Endothelial cell (in vitro differentiated cells): ENCODE data around the gene CNNM2. TPM values are rescaled to one million over a fixed set of nuclear protein-coding genes. Genes with fewer than 3 reads are reported as not detected.
"Not testable (repeated sequence)": the region's sequence is repeated elsewhere in the genome, so short reads cannot be mapped to it uniquely, and the experiment has no call there.

Source experiments
- DNase-seq: peaks from one replicate; pipeline ENCODE4 v3.0.0; 2021; ENCODE audit warnings: low spot score
- H3K27ac Mint-ChIP-seq: one replicate; pipeline ENCODE4 v1.8.0; 2021; ENCODE audit warnings: mixed read lengths, inconsistent platforms; ENCODE audit not compliant: unreplicated experiment
- H3K27me3 Mint-ChIP-seq: one replicate; pipeline ENCODE4 v1.8.0; 2021; ENCODE audit warnings: mild to moderate bottlenecking, moderate library complexity, mixed read lengths, inconsistent platforms; ENCODE audit not compliant: unreplicated experiment
- H3K36me3 Mint-ChIP-seq: one replicate; pipeline ENCODE4 v1.8.0; 2021; ENCODE audit warnings: mild to moderate bottlenecking, low read depth, mixed read lengths, inconsistent platforms; ENCODE audit not compliant: unreplicated experiment
- H3K4me1 Mint-ChIP-seq: one replicate; pipeline ENCODE4 v1.8.0; 2021; ENCODE audit warnings: mild to moderate bottlenecking, mixed read lengths, inconsistent platforms; ENCODE audit not compliant: unreplicated experiment
- H3K4me3 Mint-ChIP-seq: one replicate; pipeline ENCODE4 v1.8.0; 2021; ENCODE audit warnings: mild to moderate bottlenecking, mixed read lengths, inconsistent platforms; ENCODE audit not compliant: unreplicated experiment
- H3K9me3 Mint-ChIP-seq: one replicate; pipeline ENCODE4 v1.8.0; 2021; ENCODE audit warnings: mixed read lengths, inconsistent platforms; ENCODE audit not compliant: unreplicated experiment
- CTCF ChIP-seq: fragments of 200-600 bp; sonication (generic); IDR thresholded peaks from one replicate; pipeline ENCODE4 v1.5.0; 2021; ENCODE audit warnings: antibody characterized with exemption; ENCODE audit not compliant: unreplicated experiment
- total RNA-seq: library from RNA; stranded (reverse); fragmentation: NEBNext Ultra II Directional; extraction: Animal tissue kit (Norgen Biotek cat#: 25700); gene quantifications from one replicate; pipeline ENCODE4 v1.2.1, GENCODE V29; 2021; ENCODE audit not compliant: unreplicated experiment

The CNNM2 gene
- total RNA-seq, 1 donor from 2014 or later: 4.6 TPM

GRCh38 chr10:102996876-102997275, 78.8 kb downstream of the CNNM2 start:
- H3K4me3 Mint-ChIP-seq: no peak overlapping the region
- no peak overlapping the region for H3K27ac Mint-ChIP-seq
- H3K27me3 Mint-ChIP-seq: peaks cover 2% of the 10 kb centered on the region
- DNase-seq: no peak
- H3K4me1 Mint-ChIP-seq: peaks cover 27% of the 10 kb centered on the region
- H3K9me3 Mint-ChIP-seq: no peaks in the 10 kb centered on the region
- no peaks in the 10 kb centered on the region for H3K36me3 Mint-ChIP-seq
- no peak for TF ChIP-seq CTCF

- Mint-ChIP-seq H3K27me3 (peaks cover 2% of the 10 kb centered on the region), H3K9me3 (no peaks in the 10 kb centered on the region), H3K27ac (no peak overlapping the region), H3K4me1 (peaks cover 25% of the 10 kb centered on the region), H3K36me3 (no peaks in the 10 kb centered on the region), H3K4me3 (no peak overlapping the region)
- TF ChIP-seq CTCF: no peak
- no peak for DNase-seq
Measured at GRCh38 chr10:102997998-102998397, 79.9 kb downstream of the CNNM2 start.

- H3K27me3 Mint-ChIP-seq: peaks cover 2% of the 10 kb centered on the region
- no peak overlapping the region for H3K27ac Mint-ChIP-seq
Measured at GRCh38 chr10:102998399-102998907, 80.4 kb downstream of the CNNM2 start.

GRCh38 chr10:103000050-103000449, 82.0 kb downstream of the CNNM2 start:
- not testable (repeated sequence) for DNase-seq, H3K9me3 Mint-ChIP-seq, H3K27ac Mint-ChIP-seq, H3K36me3 Mint-ChIP-seq, H3K27me3 Mint-ChIP-seq, H3K4me3 Mint-ChIP-seq
- peaks cover 13% of the 10 kb centered on the region for H3K4me1 Mint-ChIP-seq

More at GRCh38 chr10:102998399-102998907, 80.4 kb downstream of the CNNM2 start:
- no peak for DNase-seq
- peaks cover 20% of the 10 kb centered on the region for H3K4me1 Mint-ChIP-seq
- no peaks in the 10 kb centered on the region for H3K9me3 Mint-ChIP-seq
- no peak for TF ChIP-seq CTCF
- no peak overlapping the region for H3K4me3 Mint-ChIP-seq
- H3K36me3 Mint-ChIP-seq: no peaks in the 10 kb centered on the region

- no peak for TF ChIP-seq CTCF
- Mint-ChIP-seq H3K4me3 (no peak overlapping the region), H3K4me1 (no peaks in the 10 kb centered on the region), H3K36me3 (no peaks in the 10 kb centered on the region), H3K9me3 (peaks cover 4% of the 10 kb centered on the region), H3K27me3 (no peaks in the 10 kb centered on the region), H3K27ac (no peak overlapping the region)
- DNase-seq: no peak
Measured at GRCh38 chr10:103007017-103007416, 88.9 kb downstream of the CNNM2 start.
